Neural cell (in vitro differentiated cells): ENCODE data around the gene PRDX1. TPM values are rescaled to one million over a fixed set of nuclear protein-coding genes. Genes with fewer than 3 reads are reported as not detected.
"Not testable (repeated sequence)": the region's sequence is repeated elsewhere in the genome, so short reads cannot be mapped to it uniquely, and the experiment has no call there.

Experiments used
- H2AFZ ChIP-seq: fragments of 200-600, 300-800 bp; sonication (generic), shearing (Covaris generic); 2 replicates; pipeline ENCODE4 v1.6.0; 2014; ENCODE audit warnings: low read depth, mild to moderate bottlenecking, antibody characterized with exemption, low read length, moderate library complexity
- H3F3A ChIP-seq: fragments of 200-600 bp; shearing (Covaris generic); 2 replicates; pipeline ENCODE4 v1.6.1; 2016; ENCODE audit warnings: mild to moderate bottlenecking, moderate library complexity, mixed read lengths, antibody characterized with exemption, low read length; ENCODE audit not compliant: insufficient read depth, poor library complexity, severe bottlenecking
- H3K27ac ChIP-seq: fragments of 200-600, 300-800 bp; sonication (generic), shearing (Covaris generic); 2 replicates; pipeline ENCODE4 v1.5.1; 2014; ENCODE audit warnings: mild to moderate bottlenecking, low read length, moderate library complexity
- H3K27me3 ChIP-seq: fragments of 300-800, 200-600 bp; sonication (generic), shearing (Covaris generic); 2 replicates; pipeline ENCODE4 v1.6.0; 2014; ENCODE audit warnings: mild to moderate bottlenecking, low read depth, low read length, moderate library complexity; ENCODE audit not compliant: insufficient read depth
- H3K36me3 ChIP-seq: fragments of 300-800, 200-600 bp; sonication (generic), shearing (Covaris generic); 2 replicates; pipeline ENCODE4 v1.5.1; 2014; ENCODE audit warnings: mild to moderate bottlenecking, antibody characterized with exemption, low read length, moderate library complexity; ENCODE audit not compliant: insufficient read depth
- H3K4me2 ChIP-seq: fragments of 300-800, 200-600 bp; sonication (generic), shearing (Covaris generic); 2 replicates; pipeline ENCODE4 v1.6.0; 2014; ENCODE audit warnings: mild to moderate bottlenecking, low read length
- H3K4me3 ChIP-seq: fragments of 300-800, 200-600 bp; sonication (generic), shearing (Covaris generic); 2 replicates; pipeline ENCODE4 v1.5.1; 2014; ENCODE audit warnings: mild to moderate bottlenecking, low read length, moderate library complexity
- H3K79me2 ChIP-seq: fragments of 200-600 bp; shearing (Covaris generic); replicated peaks from 2 replicates; pipeline ENCODE4 v1.6.0; 2014; ENCODE audit warnings: mild to moderate bottlenecking, low read length, moderate library complexity; ENCODE audit not compliant: insufficient read depth
- H3K9ac ChIP-seq: fragments of 300-800, 200-600 bp; sonication (generic), shearing (Covaris generic); 2 replicates; pipeline ENCODE4 v1.6.1; 2016; ENCODE audit warnings: mild to moderate bottlenecking, low read length, mixed read lengths
- H3K9me2 ChIP-seq: fragments of 200-600 bp; shearing (Covaris generic); 2 replicates; pipeline ENCODE4 v1.6.1; 2016; ENCODE audit warnings: mild to moderate bottlenecking, low read length, mixed read lengths; ENCODE audit not compliant: insufficient read depth
- H3K9me3 ChIP-seq: fragments of 200-600, 300-800 bp; sonication (generic), shearing (Covaris generic); 2 replicates; pipeline ENCODE4 v1.6.1; 2016; ENCODE audit warnings: mild to moderate bottlenecking, mixed run types, low read length, moderate library complexity, mixed read lengths
- H4K20me1 ChIP-seq: fragments of 200-600 bp; shearing (Covaris generic); 2 replicates; pipeline ENCODE4 v1.6.1; 2016; ENCODE audit warnings: mild to moderate bottlenecking, mixed run types; ENCODE audit not compliant: insufficient read depth
- CTCF ChIP-seq: fragments of 450-650 bp; IDR thresholded peaks from 2 replicates; pipeline ENCODE4 v1.5.1; 2014; ENCODE audit warnings: antibody characterized with exemption, mild to moderate bottlenecking, moderate library complexity; ENCODE audit not compliant: poor library complexity, severe bottlenecking
- EP300 ChIP-seq: fragments of 450-650 bp; conservative IDR thresholded peaks from 2 replicates; pipeline ENCODE4 v1.6.1; 2014; ENCODE audit warnings: antibody characterized with exemption, mild to moderate bottlenecking, moderate library complexity; ENCODE audit not compliant: poor library complexity, severe bottlenecking
- EZH2 ChIP-seq: fragments of 200-600, 300-800 bp; shearing (Covaris generic), sonication (generic); IDR thresholded peaks from 2 replicates; pipeline ENCODE4 v1.6.1; 2014; ENCODE audit warnings: antibody characterized with exemption, low read length, borderline replicate concordance, mild to moderate bottlenecking; ENCODE audit not compliant: insufficient read depth, poor library complexity, severe bottlenecking
- MXI1 ChIP-seq: fragments of 450-650 bp; conservative IDR thresholded peaks from 2 replicates; pipeline ENCODE4 v1.6.1; 2014; ENCODE audit warnings: antibody characterized with exemption, mild to moderate bottlenecking; ENCODE audit not compliant: poor library complexity, severe bottlenecking
- POLR2AphosphoS5 ChIP-seq: IDR thresholded peaks from 2 replicates; pipeline ENCODE4 v1.6.1; 2012
- RAD21 ChIP-seq: fragments of 450-650 bp; conservative IDR thresholded peaks from 2 replicates; pipeline ENCODE4 v1.6.1; 2014; ENCODE audit warnings: antibody characterized with exemption, mild to moderate bottlenecking, moderate library complexity
- REST ChIP-seq: IDR thresholded peaks from 2 replicates; pipeline ENCODE4 v1.6.1; 2012; ENCODE audit warnings: borderline replicate concordance
- SMC3 ChIP-seq: fragments of 450-650 bp; conservative IDR thresholded peaks from 2 replicates; pipeline ENCODE4 v1.6.1; 2014; ENCODE audit warnings: antibody characterized with exemption, mild to moderate bottlenecking, moderate library complexity; ENCODE audit not compliant: poor library complexity
- TAF1 ChIP-seq: IDR thresholded peaks from 2 replicates; pipeline ENCODE4 v1.6.1; 2012; ENCODE audit warnings: low read depth
- polyA plus RNA-seq: library from polyadenylated mRNA; depleted of rRNA; stranded (reverse); fragments of >200 nt; gene quantifications from 2 replicates; pipeline ENCODE4 v1.2.3, GENCODE V29; 2014

Gene PRDX1
- polyA plus RNA-seq, 1 donor from 2014 or later = 304 TPM

GRCh38 chr1:45516036-45516435 lies 5.6 kb downstream of the PRDX1 start:
- no peak overlapping the region for H2AFZ ChIP-seq
- no peak overlapping the region for H3K4me3 ChIP-seq
- no peak overlapping the region for H3K27ac ChIP-seq
- no peaks in the 10 kb centered on the region for H3K27me3 ChIP-seq
- H3K36me3 ChIP-seq = peaks cover 4% of the 10 kb centered on the region
- H3K9me2 ChIP-seq = no peaks in the 10 kb centered on the region
- H3K79me2 ChIP-seq = peaks cover 5% of the 10 kb centered on the region
- H4K20me1 ChIP-seq = no peaks in the 10 kb centered on the region
- no peak overlapping the region for H3K4me2 ChIP-seq
- no peaks in the 10 kb centered on the region for H3F3A ChIP-seq
- H3K9me3 ChIP-seq = no peaks in the 10 kb centered on the region
- no peak for TF ChIP-seq EZH2
- no peak for TF ChIP-seq REST
- TF ChIP-seq SMC3 = no peak
- no peak for TF ChIP-seq EP300
- no peak for TF ChIP-seq RAD21
- no peak for TF ChIP-seq TAF1
- TF ChIP-seq MXI1 = no peak
- TF ChIP-seq CTCF = no peak
- TF ChIP-seq POLR2AphosphoS5 = no peak
- no peak overlapping the region for H3K9ac ChIP-seq

GRCh38 chr1:45513532-45514260 lies 8.0 kb downstream of the PRDX1 start:
- not testable (repeated sequence) for H3K27ac ChIP-seq, H3K4me3 ChIP-seq, H3K9me2 ChIP-seq, H3K4me2 ChIP-seq, H2AFZ ChIP-seq, H3K27me3 ChIP-seq, H4K20me1 ChIP-seq, H3K79me2 ChIP-seq, H3K36me3 ChIP-seq, H3K9ac ChIP-seq, H3K9me3 ChIP-seq, H3F3A ChIP-seq

- Histone ChIP-seq H3K4me3 (no peak overlapping the region), H2AFZ (no peak overlapping the region), H3K9me2 (no peaks in the 10 kb centered on the region), H3K79me2 (no peaks in the 10 kb centered on the region), H3K9me3 (no peaks in the 10 kb centered on the region), H3K4me2 (no peak overlapping the region), H3K27me3 (no peaks in the 10 kb centered on the region), H3F3A (no peaks in the 10 kb centered on the region), H3K36me3 (peaks cover 4% of the 10 kb centered on the region), H3K27ac (no peak overlapping the region), H3K9ac (no peak overlapping the region), H4K20me1 (no peaks in the 10 kb centered on the region)
- no peak for TF ChIP-seq REST
- no peak for TF ChIP-seq TAF1
- TF ChIP-seq EZH2 = no peak
- TF ChIP-seq SMC3 = peak; percentile 63
- peak; percentile 55 for TF ChIP-seq CTCF
- peak; percentile 44 for TF ChIP-seq RAD21
- TF ChIP-seq EP300 = no peak
- no peak for TF ChIP-seq POLR2AphosphoS5
- TF ChIP-seq MXI1 = no peak
Measured at GRCh38 chr1:45512641-45513054, 9.0 kb downstream of the PRDX1 start.
